Naive thymus-derived CD8-positive, alpha-beta T cell (primary cell): ENCODE results near the gene ENTPD1. TPM values are rescaled to one million over a fixed set of nuclear protein-coding genes. Genes with fewer than 3 reads are reported as not detected.

Experiments
- ATAC-seq, 2 donors: fragments of 150-1000 bp; cut with Tn5 transposase in 1 of 2; sonication (Bioruptor Pico), chemical (Tn5 transposase) in 1 of 2; 1 replicate in 1 of 2; 2 replicates in 1 of 2; pipeline ENCODE4 v1.10.0; 2021; ENCODE audit warnings: mild to moderate bottlenecking in 2 of 2, moderate library complexity in 2 of 2
- POLR2A ChIA-PET: fragments of 350-600 bp; sonication (Branson Sonifier 250); formaldehyde crosslinking; loops from one replicate; lab custom pipeline; 2021; ENCODE audit warnings: antibody characterized with exemption; lab: Charles Lee
- DNase-seq, 10 donors: peaks; one replicate each; pipeline versions ENCODE4 v3.0.0 to v3.0.0-alpha.2; 2020 to 2022
- H3K27ac Mint-ChIP-seq, 10 donors: one replicate each; pipeline ENCODE4 v1.8.0; 2020 to 2022; ENCODE audit warnings: mild to moderate bottlenecking in 10 of 10, mixed read lengths in 10 of 10, moderate library complexity in 4 of 10, inconsistent platforms in 1 of 10
- H3K27me3 Mint-ChIP-seq, 5 donors: one replicate each; pipeline ENCODE4 v1.8.0; 2021 to 2022; ENCODE audit warnings: mixed read lengths in 5 of 5
- H3K36me3 Mint-ChIP-seq, 3 donors: one replicate each; pipeline ENCODE4 v1.8.0; 2020 to 2022; ENCODE audit warnings: mixed read lengths in 3 of 3, mild to moderate bottlenecking in 2 of 3, inconsistent platforms in 1 of 3
- H3K4me1 Mint-ChIP-seq, 4 donors: one replicate each; pipeline ENCODE4 v1.8.0; 2021 to 2022; ENCODE audit warnings: mixed read lengths in 4 of 4
- H3K4me3 Mint-ChIP-seq, 10 donors: one replicate each; pipeline ENCODE4 v1.8.0; 2020 to 2022; ENCODE audit warnings: mild to moderate bottlenecking in 10 of 10, mixed read lengths in 10 of 10, moderate library complexity in 6 of 10, inconsistent platforms in 1 of 10
- H3K9me3 Mint-ChIP-seq, 9 donors: one replicate each; pipeline ENCODE4 v1.8.0; 2020 to 2022; ENCODE audit warnings: mixed read lengths in 9 of 9, mild to moderate bottlenecking in 3 of 9, inconsistent platforms in 1 of 9, moderate library complexity in 1 of 9
- polyA plus RNA-seq, 3 donors: library from polyadenylated mRNA; unstranded; fragments of 300-500 nt; fragmentation: Illumina TruSeq; gene quantifications; one replicate each; pipeline ENCODE4 v1.2.3, GENCODE V29; 2021
- total RNA-seq, 8 experiments: library from RNA in 2 of 8; stranded (reverse) in 2 of 8; gene quantifications; one replicate each; pipeline ENCODE4 v1.2.3 and lab custom pipeline; 2021 to 2026

ENTPD1 gene
- total and polyA plus RNA-seq, 5 experiments from 2014 or later, result 0.16 to 1.6 (median 0.25) TPM

DNA sequence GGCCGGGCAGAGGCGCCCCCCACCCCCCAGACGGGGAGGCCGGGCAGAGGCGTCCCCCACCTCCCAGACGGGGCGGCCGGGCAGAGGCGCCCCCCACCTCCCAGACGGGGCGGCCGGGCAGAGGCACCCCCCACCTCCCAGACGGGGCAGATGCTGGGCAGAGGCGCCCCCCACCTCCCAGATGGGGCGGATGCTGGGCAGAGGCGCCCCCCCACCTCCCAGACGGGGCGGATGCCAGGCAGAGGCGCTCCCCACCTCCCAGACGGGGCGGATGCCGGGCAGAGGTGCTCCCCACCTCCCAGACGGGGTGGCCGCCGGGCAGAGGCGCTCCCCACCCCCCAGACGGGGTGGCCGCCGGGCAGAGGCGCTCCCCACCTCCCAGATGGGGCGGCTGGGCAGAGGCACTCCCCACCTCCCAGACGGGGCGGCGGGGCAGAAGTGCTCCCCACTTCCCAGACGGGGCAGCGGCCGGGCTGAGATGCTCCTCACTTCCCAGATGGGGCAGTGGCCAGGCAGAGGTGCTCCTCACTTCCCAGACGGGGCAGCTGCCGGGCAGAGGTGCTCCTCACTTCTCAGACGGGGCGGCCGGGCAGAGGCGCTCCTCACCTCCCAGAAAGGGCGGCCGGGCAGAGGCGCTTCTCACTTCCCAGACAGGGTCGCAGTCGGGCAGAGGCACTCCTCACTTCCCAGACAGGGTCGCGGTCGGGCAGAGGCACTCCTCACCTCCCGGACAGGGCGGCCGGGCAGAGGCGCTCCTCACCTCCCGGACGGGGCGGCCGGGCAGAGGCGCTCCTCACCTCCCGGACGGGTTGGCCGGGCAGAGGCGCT lies 53.6 kb downstream of the ENTPD1 start:
- ATAC-seq, result no peak
- H3K4me3 Mint-ChIP-seq, result no peak overlapping the region
- peaks cover 15 to 32% (median 20%) of the 10 kb centered on the region in 5 donors for H3K27me3 Mint-ChIP-seq
- DNase-seq, result no peak
- H3K9me3 Mint-ChIP-seq, result peaks cover 0 to 18% (median 2%) of the 10 kb centered on the region in 9 donors
- POLR2A ChIA-PET, result no interaction called here
- H3K36me3 Mint-ChIP-seq, result peaks cover 0 to 11% (median 2%) of the 10 kb centered on the region in 3 donors
- no peak overlapping the region for H3K27ac Mint-ChIP-seq
- H3K4me1 Mint-ChIP-seq, result peaks cover 0 to 10% (median under 1%) of the 10 kb centered on the region in 4 donors

DNA sequence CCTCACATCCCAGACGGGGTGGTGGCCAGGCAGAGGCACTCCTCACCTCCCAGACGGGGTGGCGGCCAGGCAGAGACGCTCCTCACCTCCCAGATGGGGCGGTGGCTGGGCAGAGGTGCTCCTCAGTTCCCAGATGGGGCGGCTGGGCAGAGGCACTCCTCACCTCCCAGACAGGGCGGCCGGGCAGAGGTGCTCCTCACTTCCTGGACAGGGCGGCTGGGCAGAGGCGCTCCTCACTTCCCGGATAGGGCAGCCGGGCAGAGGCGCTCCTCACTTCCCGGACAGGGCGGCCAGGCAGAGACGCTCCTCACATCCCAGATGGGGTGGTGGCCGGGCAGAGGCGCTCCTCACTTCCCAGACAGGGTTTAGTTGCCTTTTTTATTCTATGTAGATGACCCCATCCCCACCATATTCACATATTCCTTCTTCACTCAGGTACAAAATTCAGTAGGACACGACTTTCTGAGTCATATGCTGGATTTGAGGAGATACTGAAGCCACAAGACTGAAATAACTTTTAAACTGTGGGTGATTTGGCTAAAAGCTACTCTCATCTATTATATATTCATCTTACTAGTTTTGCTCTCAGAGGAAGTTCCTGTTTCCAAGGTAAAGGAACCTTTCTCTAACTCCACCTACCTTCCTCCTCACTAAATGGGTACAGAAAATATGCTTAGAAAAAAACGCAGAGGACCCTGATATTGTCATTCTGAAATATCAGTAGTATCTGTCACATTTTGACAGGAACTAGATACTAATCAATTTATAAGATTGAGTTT lies 54.4 kb downstream of the ENTPD1 start:
- no peak for ATAC-seq

DNA sequence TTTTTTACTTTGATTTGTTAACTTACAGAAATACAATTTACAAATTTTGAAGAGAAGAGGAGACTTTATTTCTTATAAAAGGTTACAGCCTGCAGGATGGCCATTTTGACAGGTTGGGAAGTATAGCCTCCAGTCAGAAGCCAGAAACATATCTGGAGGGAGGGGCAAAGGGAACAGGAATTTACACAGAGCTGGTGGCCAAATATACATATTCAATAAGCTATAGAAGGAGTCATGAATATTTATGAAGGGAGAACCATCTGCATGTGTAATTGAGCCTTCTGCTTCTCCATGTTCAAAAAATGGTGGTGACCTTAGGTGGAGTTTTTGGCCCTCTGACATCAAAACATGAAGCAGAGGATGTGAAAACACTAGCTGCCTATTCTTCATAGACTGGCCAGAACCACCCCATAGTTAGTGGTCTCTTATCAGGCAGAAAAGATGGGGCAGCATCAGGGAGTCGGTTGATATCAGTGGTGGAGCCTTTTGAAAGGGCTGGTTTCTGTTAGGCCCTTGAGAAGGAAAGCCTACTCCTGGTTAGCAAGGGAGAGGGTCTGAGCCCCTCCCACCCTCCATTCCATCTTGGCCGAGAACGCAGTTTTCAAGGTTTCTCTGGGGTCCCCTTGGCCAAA lies 57.2 kb downstream of the ENTPD1 start:
- peaks cover 0 to 16% (median 4%) of the 10 kb centered on the region in 9 donors for H3K9me3 Mint-ChIP-seq
- peaks cover 8 to 17% (median 12%) of the 10 kb centered on the region in 5 donors for H3K27me3 Mint-ChIP-seq
- DNase-seq (no peak), ATAC-seq (no peak)
- H3K27ac Mint-ChIP-seq, result no peak overlapping the region
- H3K36me3 Mint-ChIP-seq, result peaks cover 0 to 5% (median 2%) of the 10 kb centered on the region in 3 donors
- POLR2A ChIA-PET, result no interaction called here
- no peak overlapping the region for H3K4me3 Mint-ChIP-seq
- H3K4me1 Mint-ChIP-seq, result peaks cover 0 to 14% (median 3%) of the 10 kb centered on the region in 4 donors

More for the DNA sequence above, 54.4 kb downstream of the ENTPD1 start:
- no peak overlapping the region for H3K27ac Mint-ChIP-seq
- H3K36me3 Mint-ChIP-seq, result peaks cover 0 to 11% (median 2%) of the 10 kb centered on the region in 3 donors
- no peak overlapping the region for H3K4me3 Mint-ChIP-seq
- POLR2A ChIA-PET, result no interaction called here
- H3K4me1 Mint-ChIP-seq, result peaks cover 0 to 14% (median 3%) of the 10 kb centered on the region in 4 donors
- H3K27me3 Mint-ChIP-seq, result peaks cover 15 to 32% (median 23%) of the 10 kb centered on the region in 5 donors
- peaks cover 0 to 18% (median 2%) of the 10 kb centered on the region in 9 donors for H3K9me3 Mint-ChIP-seq
- no peak for DNase-seq

DNA sequence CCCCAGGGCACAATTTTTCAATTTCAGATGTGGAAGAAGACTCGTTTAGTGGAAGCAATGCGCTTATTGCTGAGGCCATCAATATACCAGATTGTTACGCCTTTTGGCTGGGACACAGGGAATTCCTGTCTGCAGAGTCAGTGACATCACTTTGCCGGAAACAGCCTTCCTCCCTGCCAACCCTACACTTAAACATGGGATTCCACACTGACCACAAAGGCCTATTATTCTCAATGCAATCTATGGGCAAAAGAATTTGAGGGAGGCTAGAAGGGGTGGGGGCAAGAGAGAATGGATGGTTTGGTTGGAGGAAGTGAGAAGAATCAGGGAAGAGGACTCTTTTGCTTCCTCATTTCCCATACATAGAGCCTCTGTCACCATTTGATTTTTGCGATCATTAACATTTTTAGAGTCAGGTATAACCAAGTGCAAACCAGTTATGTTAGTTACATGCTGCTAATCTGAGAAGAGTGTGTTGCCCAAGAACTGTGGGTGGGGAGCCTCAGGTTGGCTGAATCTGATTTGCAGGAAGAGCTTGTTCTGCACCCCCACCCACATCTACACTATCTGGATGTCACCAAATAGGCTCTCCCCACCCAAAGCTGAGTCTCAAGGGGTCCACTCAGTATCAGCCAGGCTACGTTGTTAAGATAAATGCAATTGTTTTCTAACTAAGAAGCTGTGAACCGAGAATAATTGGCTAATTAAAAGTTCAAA lies 58.2 kb downstream of the ENTPD1 start:
- no peak overlapping the region for H3K4me3 Mint-ChIP-seq
- H3K27ac Mint-ChIP-seq, result no peak overlapping the region
- peaks cover 5 to 20% (median 10%) of the 10 kb centered on the region in 5 donors for H3K27me3 Mint-ChIP-seq
- no peak for ATAC-seq
- POLR2A ChIA-PET, result no interaction called here
- no peak for DNase-seq
- peaks cover 0 to 10% (median 4%) of the 10 kb centered on the region in 9 donors for H3K9me3 Mint-ChIP-seq
- peaks cover 0 to 5% (median 2%) of the 10 kb centered on the region in 3 donors for H3K36me3 Mint-ChIP-seq
- peaks cover 0 to 14% (median 3%) of the 10 kb centered on the region in 4 donors for H3K4me1 Mint-ChIP-seq

DNA sequence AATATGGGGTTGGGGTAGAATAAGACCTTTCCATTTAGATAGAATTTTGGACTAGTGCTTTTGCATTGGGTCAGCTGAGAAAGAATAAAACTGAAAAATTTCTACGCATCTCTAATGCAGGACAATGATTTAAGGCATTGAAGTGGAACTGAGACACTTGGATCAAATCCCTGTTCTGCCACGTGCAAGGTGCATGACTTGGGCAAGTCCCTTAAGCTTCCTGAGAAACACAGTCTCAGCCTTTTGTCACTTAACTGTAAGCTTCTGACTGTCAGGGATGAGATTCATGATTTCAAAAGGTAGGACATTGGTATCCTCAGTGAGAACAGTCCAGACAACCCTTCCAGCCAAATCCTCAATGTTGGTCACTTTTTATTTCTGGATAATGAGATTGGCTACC lies 59.2 kb downstream of the ENTPD1 start:
- H3K9me3 Mint-ChIP-seq, result peaks cover 0 to 10% (median 4%) of the 10 kb centered on the region in 9 donors
- DNase-seq (no peak), ATAC-seq (no peak)
- H3K4me1 Mint-ChIP-seq, result peaks cover 0 to 19% (median 6%) of the 10 kb centered on the region in 4 donors
- no peak overlapping the region for H3K4me3 Mint-ChIP-seq
- peaks cover 5 to 20% (median 10%) of the 10 kb centered on the region in 5 donors for H3K27me3 Mint-ChIP-seq
- H3K36me3 Mint-ChIP-seq, result peaks cover 0 to 5% (median 2%) of the 10 kb centered on the region in 3 donors
- H3K27ac Mint-ChIP-seq, result no peak overlapping the region
- POLR2A ChIA-PET, result no interaction called here

DNA sequence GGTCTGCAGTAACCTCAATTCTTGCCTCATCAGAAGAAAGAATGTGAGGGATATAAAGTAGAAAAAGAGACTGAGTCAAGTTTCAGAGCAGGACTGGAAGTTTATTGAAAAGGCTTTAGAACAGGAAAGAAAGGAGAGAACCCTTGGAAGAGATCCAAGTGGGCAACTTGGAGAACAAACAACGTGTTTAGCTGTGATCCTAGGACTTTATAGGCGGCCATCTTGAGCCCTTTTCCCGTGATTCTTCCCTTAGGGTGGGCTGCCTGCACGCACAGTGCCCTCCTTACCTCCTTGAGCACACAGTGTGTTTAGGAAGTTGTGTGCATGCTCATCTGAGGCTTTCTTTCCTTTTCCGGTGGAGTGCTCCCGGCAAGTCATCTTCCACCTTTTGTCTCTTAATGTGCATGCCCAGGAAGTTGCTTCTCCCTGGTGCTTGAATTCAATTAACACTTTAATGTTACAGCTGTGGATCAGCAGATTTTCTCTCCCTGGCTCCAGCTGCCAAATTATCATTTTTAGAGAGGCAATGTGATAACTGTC lies 59.8 kb downstream of the ENTPD1 start:
- no peak for ATAC-seq
- H3K9me3 Mint-ChIP-seq, result peaks cover 0 to 9% (median 2%) of the 10 kb centered on the region in 9 donors
- H3K27me3 Mint-ChIP-seq, result peaks cover 2 to 23% (median 10%) of the 10 kb centered on the region in 5 donors
- H3K4me3 Mint-ChIP-seq, result no peak overlapping the region
- H3K36me3 Mint-ChIP-seq, result peaks cover 0 to 2% (median 1%) of the 10 kb centered on the region in 3 donors
- H3K27ac Mint-ChIP-seq, result no peak overlapping the region
- peaks cover 0 to 22% (median 6%) of the 10 kb centered on the region in 4 donors for H3K4me1 Mint-ChIP-seq
- DNase-seq, result no peak
- POLR2A ChIA-PET, result no interaction called here

DNA sequence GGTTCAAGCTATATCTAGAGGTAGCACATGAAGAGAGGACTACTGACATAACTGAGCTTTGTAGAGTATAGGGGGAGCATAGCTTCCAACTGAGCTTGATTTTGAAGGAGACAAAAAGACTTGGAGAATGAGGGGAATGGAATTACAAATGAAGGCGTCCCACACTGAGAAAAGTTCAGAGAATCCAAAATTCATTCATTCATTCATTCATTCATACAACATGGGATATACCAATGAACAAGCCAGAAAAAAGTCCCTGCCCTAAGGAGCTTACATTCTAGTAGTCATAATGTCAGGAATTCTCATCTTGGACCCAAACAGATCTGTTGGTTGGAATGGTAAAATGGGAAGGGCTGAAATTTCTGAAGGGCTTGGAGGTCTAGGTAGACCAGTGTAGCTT lies 62.0 kb downstream of the ENTPD1 start:
- peak overlapping the region in 1 of 10 donors; percentile 9 for H3K27ac Mint-ChIP-seq
- H3K9me3 Mint-ChIP-seq, result peaks cover 0 to 9% (median 0%) of the 10 kb centered on the region in 9 donors
- H3K36me3 Mint-ChIP-seq, result no peaks in the 10 kb centered on the region
- ATAC-seq (no peak), DNase-seq (no peak)
- H3K4me1 Mint-ChIP-seq, result peaks cover 0 to 33% (median 7%) of the 10 kb centered on the region in 4 donors
- H3K4me3 Mint-ChIP-seq, result no peak overlapping the region
- POLR2A ChIA-PET, result no interaction called here
- peaks cover 4 to 26% (median 13%) of the 10 kb centered on the region in 5 donors for H3K27me3 Mint-ChIP-seq

DNA sequence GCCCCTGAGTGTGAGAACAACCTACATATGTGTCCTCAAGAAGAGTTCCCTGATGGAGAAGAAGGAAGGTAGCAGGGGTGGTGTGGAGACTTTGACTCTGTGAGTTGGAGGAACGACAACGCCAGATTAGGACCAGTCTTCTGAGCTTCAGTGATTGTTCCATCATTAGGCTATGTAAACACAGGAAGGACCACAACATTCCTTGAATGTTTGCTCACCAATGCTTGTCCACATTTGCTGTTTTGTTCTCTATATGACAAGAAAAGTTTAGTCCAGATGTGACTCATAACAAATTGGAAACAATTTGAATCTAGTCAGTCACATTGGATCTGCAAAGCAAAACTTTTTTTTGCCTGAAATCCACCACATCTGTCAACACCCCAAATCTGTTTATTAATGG lies 62.7 kb downstream of the ENTPD1 start:
- H3K27ac Mint-ChIP-seq, result peak overlapping the region in 1 of 10 donors; percentile 9
- peaks cover 0 to 9% (median 0%) of the 10 kb centered on the region in 9 donors for H3K9me3 Mint-ChIP-seq
- H3K4me3 Mint-ChIP-seq, result no peak overlapping the region

DNA sequence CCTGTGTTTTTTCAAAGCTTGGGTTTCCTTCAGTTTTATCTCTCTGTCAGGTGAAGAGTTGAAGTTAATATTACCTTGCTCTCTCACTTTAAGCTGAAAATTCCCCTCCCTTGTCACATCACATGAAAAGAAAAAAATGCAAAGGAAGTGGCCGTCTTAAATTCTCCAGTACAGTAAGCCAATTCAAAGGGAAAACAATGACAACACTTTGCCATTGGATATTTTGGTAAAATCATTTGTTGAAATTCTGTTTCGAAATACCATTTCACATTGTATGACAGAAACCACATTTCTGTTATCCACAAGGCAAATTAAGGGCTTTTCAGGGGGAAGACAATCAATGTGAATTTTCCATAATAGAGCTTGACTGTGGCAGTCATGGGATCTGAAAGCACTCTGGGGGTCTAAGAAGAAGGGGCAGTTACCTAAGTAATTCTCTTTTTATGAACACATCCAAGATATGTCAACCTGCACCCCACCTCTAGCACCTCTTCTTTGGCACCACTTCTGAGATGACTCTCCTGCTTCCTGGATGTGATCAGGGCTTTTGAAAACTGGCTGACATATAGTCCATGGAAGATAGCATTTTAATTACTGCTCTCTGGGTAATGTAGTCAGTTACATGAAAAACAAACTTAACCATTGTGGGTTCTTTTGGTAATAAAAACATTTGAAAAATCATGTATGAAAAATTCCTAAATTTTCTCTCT lies 63.8 kb downstream of the ENTPD1 start:
- peaks cover 0 to 24% (median 7%) of the 10 kb centered on the region in 4 donors for H3K4me1 Mint-ChIP-seq
- H3K27ac Mint-ChIP-seq, result peak overlapping the region in 1 of 10 donors; percentile 75
- no peaks in the 10 kb centered on the region for H3K36me3 Mint-ChIP-seq
- DNase-seq (no peak), ATAC-seq (no peak)
- H3K4me3 Mint-ChIP-seq, result no peak overlapping the region
- POLR2A ChIA-PET, result no interaction called here
- H3K27me3 Mint-ChIP-seq, result peaks cover 8 to 24% (median 16%) of the 10 kb centered on the region in 5 donors
- H3K9me3 Mint-ChIP-seq, result peaks cover 0 to 9% (median 0%) of the 10 kb centered on the region in 9 donors

More for the DNA sequence above, 62.7 kb downstream of the ENTPD1 start:
- DNase-seq (no peak), ATAC-seq (no peak)
- POLR2A ChIA-PET, result no interaction called here
- peaks cover 0 to 33% (median 9%) of the 10 kb centered on the region in 4 donors for H3K4me1 Mint-ChIP-seq
- H3K27me3 Mint-ChIP-seq, result peaks cover 7 to 30% (median 16%) of the 10 kb centered on the region in 5 donors
- H3K36me3 Mint-ChIP-seq, result no peaks in the 10 kb centered on the region

DNA sequence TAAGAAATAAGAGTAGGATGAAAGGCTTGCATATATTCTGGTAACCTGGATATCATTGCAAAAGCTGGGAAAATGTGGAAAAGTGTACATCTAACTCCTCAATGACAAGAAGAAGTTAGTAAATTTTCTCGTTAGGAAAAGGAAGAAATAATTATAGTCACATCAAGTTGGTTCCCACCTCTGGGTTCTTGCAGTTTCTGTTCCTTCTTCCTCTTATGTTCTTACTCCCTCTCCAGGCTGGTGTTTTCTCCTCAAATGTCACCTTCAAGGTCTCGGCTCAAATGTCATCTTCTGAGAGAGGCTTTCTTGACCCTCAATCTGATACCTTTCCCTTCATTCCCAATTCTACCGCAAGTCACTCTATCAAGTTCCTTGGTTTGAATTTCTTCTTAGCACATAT lies 64.4 kb downstream of the ENTPD1 start:
- Mint-ChIP-seq H3K27me3 (peaks cover 7 to 24% (median 15%) of the 10 kb centered on the region in 5 donors), H3K36me3 (no peaks in the 10 kb centered on the region), H3K4me3 (peak overlapping the region in 1 of 10 donors; percentile 13), H3K4me1 (peaks cover 0 to 22% (median 6%) of the 10 kb centered on the region in 4 donors), H3K27ac (peak overlapping the region in 1 of 10 donors; percentile 23), H3K9me3 (peaks cover 0 to 9% (median 0%) of the 10 kb centered on the region in 9 donors)
- DNase-seq (no peak), ATAC-seq (no peak)
- POLR2A ChIA-PET, result no interaction called here

DNA sequence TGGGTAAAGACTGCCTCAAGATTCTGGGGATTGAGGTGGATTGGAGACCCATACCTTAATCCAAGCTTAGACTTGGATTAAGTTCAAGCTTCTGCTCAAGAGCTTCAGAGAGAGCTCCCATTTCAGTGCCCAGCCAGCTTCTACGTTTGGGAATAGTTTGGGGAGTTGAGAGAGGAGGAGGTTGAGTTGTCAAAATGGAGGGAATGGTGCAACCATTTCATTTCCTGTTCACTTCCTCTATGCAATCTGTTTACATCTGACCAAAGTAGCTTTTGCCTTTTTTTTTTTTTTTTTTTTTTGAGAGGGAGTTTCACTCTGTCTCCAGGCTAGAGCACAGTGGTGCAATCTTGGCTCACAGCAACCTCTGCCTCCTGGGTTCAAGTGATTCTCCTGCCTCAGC lies 65.8 kb downstream of the ENTPD1 start:
- POLR2A ChIA-PET, result no interaction called here
- Mint-ChIP-seq H3K4me3 (no peak overlapping the region), H3K4me1 (peaks cover 0 to 22% (median 6%) of the 10 kb centered on the region in 4 donors), H3K36me3 (no peaks in the 10 kb centered on the region), H3K27ac (peak overlapping the region in 1 of 10 donors; percentile 23), H3K9me3 (peaks cover 0 to under 1% (median 0%) of the 10 kb centered on the region in 9 donors), H3K27me3 (peaks cover 0 to 21% (median 12%) of the 10 kb centered on the region in 5 donors)
- no peak for DNase-seq
- ATAC-seq, result no peak
